Pulmonary artery endothelial cell (primary cell): Measurements from ENCODE around the gene ZNF513. TPM values are rescaled to one million over a fixed set of nuclear protein-coding genes. Genes with fewer than 3 reads are reported as not detected.
A peak's percentile ranks its signal among the peaks of the same experiment; 100 is the strongest.
"Not testable (repeated sequence)": the region's sequence is repeated elsewhere in the genome, so short reads cannot be mapped to it uniquely, and the experiment has no call there.

Experiments
- DNase-seq: peaks from one replicate; pipeline ENCODE4 v3.0.0-alpha.2; 2011; ENCODE audit warnings: low read depth, low spot score
- total RNA-seq: library from RNA; depleted of rRNA; stranded (reverse); fragments of >200 nt; gene quantifications from 2 replicates; pipeline ENCODE4 v1.2.3, GENCODE V29; 2014

Gene ZNF513
- total RNA-seq, 1 donor from 2014 or later: 8.9 TPM

GRCh38 chr2:27362678-27363420 lies 17.7 kb downstream of the ZNF513 start:
- DNase-seq: no peak

GRCh38 chr2:27356382-27357181 lies 24.0 kb downstream of the ZNF513 start, which contains the start of gene GTF3C2:
Gene GTF3C2 (minus strand): TSS chr2:27356764. CDS start chr2:27343554, 13,210 bp downstream.
- peak; percentile 86 for DNase-seq

- no peak for DNase-seq
Observed at GRCh38 chr2:27356056-27356381, 24.5 kb downstream of the ZNF513 start.

GRCh38 chr2:27354597-27354927 lies 26.0 kb downstream of the ZNF513 start:
- DNase-seq: no peak

- no peak for DNase-seq
Observed at GRCh38 chr2:27353762-27354596, 26.6 kb downstream of the ZNF513 start.

GRCh38 chr2:27353386-27353761 lies 27.2 kb downstream of the ZNF513 start:
- not testable (repeated sequence) for DNase-seq

- no peak for DNase-seq
Observed at GRCh38 chr2:27351802-27352598, 28.5 kb downstream of the ZNF513 start.

GRCh38 chr2:27350106-27350693 lies 30.3 kb downstream of the ZNF513 start:
- no peak for DNase-seq

GRCh38 chr2:27347641-27348040 lies 32.9 kb downstream of the ZNF513 start:
- no peak for DNase-seq

GRCh38 chr2:27336173-27336572 lies 44.4 kb downstream of the ZNF513 start:
- DNase-seq: no peak

- no peak for DNase-seq
Observed at GRCh38 chr2:27335311-27335710, 45.2 kb downstream of the ZNF513 start.

Other genes starting within 250 kb of the ZNF513 start
- 34.7 and 40.7 TPM in 2 replicates for gene PREB, start 246.1 kb downstream of the ZNF513 start, total RNA-seq
- not detected in 2 replicates for gene PRR30, start 241.3 kb downstream of the ZNF513 start, total RNA-seq
- gene TCF23, start 231.7 kb downstream of the ZNF513 start, total RNA-seq: not detected in 2 replicates
- 97.0 and 127 TPM in 2 replicates for gene ATRAID, start 168.7 kb downstream of the ZNF513 start, total RNA-seq
- 20.4 and 48.9 TPM in 2 replicates for gene SLC5A6, start 168.5 kb downstream of the ZNF513 start, total RNA-seq
- 62.4 and 62.8 TPM in 2 replicates for gene CAD, start 163.4 kb downstream of the ZNF513 start, total RNA-seq
- gene SLC30A3, start 117.7 kb downstream of the ZNF513 start, total RNA-seq: 0.11 TPM in 1 of 2 replicates, not detected in the other
- not detected in 2 replicates for gene DNAJC5G, start 105.3 kb downstream of the ZNF513 start, total RNA-seq
- gene TRIM54, start 98.3 kb downstream of the ZNF513 start, total RNA-seq: not detected in 2 replicates
- gene UCN, start 72.3 kb downstream of the ZNF513 start, total RNA-seq: 0.20 and 0.39 TPM in 2 replicates
- gene MPV17, start 57.6 kb downstream of the ZNF513 start, total RNA-seq: 38.8 and 43.0 TPM in 2 replicates
- 24.5 and 26.9 TPM in 2 replicates for gene GTF3C2, start 24.0 kb downstream of the ZNF513 start, total RNA-seq
- gene EIF2B4, start 10.4 kb downstream of the ZNF513 start, total RNA-seq: 36.6 and 44.7 TPM in 2 replicates
- gene SNX17, start 10.1 kb downstream of the ZNF513 start, total RNA-seq: 142 and 184 TPM in 2 replicates
- 174 and 225 TPM in 2 replicates for gene PPM1G, start 28.9 kb upstream of the ZNF513 start, total RNA-seq
- gene NRBP1, start 47.9 kb upstream of the ZNF513 start, total RNA-seq: 122 and 137 TPM in 2 replicates
- gene KRTCAP3, start 61.6 kb upstream of the ZNF513 start, total RNA-seq: not detected in 2 replicates
- gene IFT172, start 109.0 kb upstream of the ZNF513 start, total RNA-seq: 27.5 and 30.3 TPM in 2 replicates
- 35.0 and 47.0 TPM in 2 replicates for gene FNDC4, start 114.5 kb upstream of the ZNF513 start, total RNA-seq
- 7.5 and 7.8 TPM in 2 replicates for gene GCKR, start 116.1 kb upstream of the ZNF513 start, total RNA-seq
- gene ZNF512, start 202.3 kb upstream of the ZNF513 start, total RNA-seq: 26.6 and 36.9 TPM in 2 replicates
- 1.7 and 2.2 TPM in 2 replicates for gene CCDC121, start 248.3 kb upstream of the ZNF513 start, total RNA-seq
- gene GPN1, start 248.3 kb upstream of the ZNF513 start, total RNA-seq: 54.9 and 68.2 TPM in 2 replicates